Retinal pigment epithelial cell (primary cell): ENCODE measurements around the gene AGAP4.
"Not testable (repeated sequence)": the region's sequence is repeated elsewhere in the genome, so short reads cannot be mapped to it uniquely, and the experiment has no call there.

Experiments used
- DNase-seq: peaks from one replicate; pipeline ENCODE4 v3.0.0-alpha.2; 2010; ENCODE audit warnings: low read depth
- H3K4me3 ChIP-seq: 2 replicates; pipeline ENCODE4 v1.5.1; 2011; ENCODE audit warnings: mild to moderate bottlenecking, low read length, control low read depth, moderate library complexity
- CTCF ChIP-seq: conservative IDR thresholded peaks from 2 replicates; pipeline ENCODE4 v1.5.1; 2011; ENCODE audit warnings: low read depth, low read length, control low read depth, inconsistent platforms

The AGAP4 gene

GRCh38 chr10:45847400-45847799 is at the start of gene AGAP4:
Gene AGAP4, minus strand, starts transcription at chr10:45847500. Its CDS starts 153 bp downstream, at chr10:45847347.
- DNase-seq, H3K4me3 ChIP-seq: not testable (repeated sequence)

GRCh38 chr10:45890721-45891120 is 43.4 kb upstream of the AGAP4 start:
- H3K4me3 ChIP-seq: not testable (repeated sequence)

GRCh38 chr10:45889539-45890230 is 42.4 kb upstream of the AGAP4 start:
- not testable (repeated sequence) for DNase-seq, H3K4me3 ChIP-seq

More at GRCh38 chr10:45890721-45891120, 43.4 kb upstream of the AGAP4 start:
- not testable (repeated sequence) for DNase-seq

GRCh38 chr10:45882880-45883279 is 35.6 kb upstream of the AGAP4 start:
- not testable (repeated sequence) for H3K4me3 ChIP-seq, DNase-seq

- DNase-seq, H3K4me3 ChIP-seq: not testable (repeated sequence)
Measured at GRCh38 chr10:45865404-45865803, 18.1 kb upstream of the AGAP4 start.

GRCh38 chr10:45864264-45864663 is 17.0 kb upstream of the AGAP4 start:
- not testable (repeated sequence) for DNase-seq, H3K4me3 ChIP-seq

- H3K4me3 ChIP-seq, DNase-seq: not testable (repeated sequence)
Measured at GRCh38 chr10:45863632-45864031, 16.3 kb upstream of the AGAP4 start.

- DNase-seq, H3K4me3 ChIP-seq: not testable (repeated sequence)
Measured at GRCh38 chr10:45857931-45858330, 10.6 kb upstream of the AGAP4 start.

- DNase-seq, H3K4me3 ChIP-seq: not testable (repeated sequence)
Measured at GRCh38 chr10:45848467-45848866, 1.2 kb upstream of the AGAP4 start.

- not testable (repeated sequence) for DNase-seq, H3K4me3 ChIP-seq
Measured at GRCh38 chr10:45822918-45823317, 24.4 kb downstream of the AGAP4 start.

GRCh38 chr10:45820107-45820830 is 27.0 kb downstream of the AGAP4 start:
- not testable (repeated sequence) for DNase-seq, H3K4me3 ChIP-seq

- H3K4me3 ChIP-seq: no peak overlapping the region
- no peak for DNase-seq
- TF ChIP-seq CTCF: no peak
Measured at GRCh38 chr10:45819552-45819951, 27.7 kb downstream of the AGAP4 start.

- no peak for TF ChIP-seq CTCF
- DNase-seq: no peak
- H3K4me3 ChIP-seq: no peak overlapping the region
Measured at GRCh38 chr10:45817912-45818311, 29.4 kb downstream of the AGAP4 start.
